Measurements from ENCODE around the gene SLC26A3.
A peak's percentile ranks its signal among the peaks of the same experiment; 100 is the strongest.

Gene SLC26A3

DNA sequence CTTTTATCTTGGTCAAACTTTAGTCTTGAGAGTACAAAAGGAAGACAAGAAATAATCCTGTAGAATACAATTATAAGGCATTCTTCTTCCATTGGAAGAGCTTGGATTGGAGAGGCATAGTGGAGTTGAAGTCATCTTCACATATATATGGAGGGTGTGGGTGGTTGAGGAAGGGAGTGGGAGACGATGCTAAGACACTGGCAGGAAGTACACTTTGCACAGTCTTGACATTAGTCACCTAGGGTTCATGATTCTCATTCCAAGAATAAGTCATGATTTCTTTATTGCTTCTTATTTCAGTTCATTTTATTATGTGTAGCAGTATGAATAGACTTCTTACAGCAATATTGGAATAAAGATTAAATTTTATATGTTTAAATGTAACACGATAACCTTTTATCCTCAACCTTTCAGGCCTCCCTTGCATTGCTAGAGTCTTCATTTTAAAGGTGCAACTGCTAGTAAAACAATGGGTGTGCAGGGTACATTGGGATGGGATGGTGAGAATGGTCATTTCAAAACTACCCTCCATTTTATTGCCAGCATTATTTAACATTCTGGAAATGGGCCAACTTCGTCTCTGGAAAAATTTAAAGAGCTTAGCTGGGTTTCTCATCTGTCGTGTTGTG lies 12.3 kb upstream of the SLC26A3 start:
- DNase-seq: no peak

DNA sequence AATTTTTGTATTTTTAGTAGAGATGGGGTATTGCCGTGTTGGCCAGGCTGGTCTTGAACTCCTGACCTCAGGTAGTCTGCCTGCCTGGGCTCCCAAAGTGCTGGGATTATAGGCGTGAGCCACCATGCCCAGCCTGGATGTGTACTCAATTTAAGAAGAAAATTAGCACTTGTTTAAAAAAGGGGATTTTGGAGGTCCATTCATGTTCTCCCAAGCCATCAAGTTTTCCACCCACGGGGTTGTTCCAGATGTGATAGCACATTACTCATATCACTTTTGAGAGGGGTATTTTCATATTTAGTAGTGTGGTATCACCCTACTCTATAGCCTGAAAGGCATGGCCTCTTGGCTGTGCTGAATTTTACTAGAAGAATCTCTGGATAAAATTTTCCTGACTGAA lies 10.5 kb upstream of the SLC26A3 start:
- DNase-seq: no peak

GRCh38 chr7:107811934-107812333 lies 8.9 kb upstream of the SLC26A3 start:
- no peak for DNase-seq

DNA sequence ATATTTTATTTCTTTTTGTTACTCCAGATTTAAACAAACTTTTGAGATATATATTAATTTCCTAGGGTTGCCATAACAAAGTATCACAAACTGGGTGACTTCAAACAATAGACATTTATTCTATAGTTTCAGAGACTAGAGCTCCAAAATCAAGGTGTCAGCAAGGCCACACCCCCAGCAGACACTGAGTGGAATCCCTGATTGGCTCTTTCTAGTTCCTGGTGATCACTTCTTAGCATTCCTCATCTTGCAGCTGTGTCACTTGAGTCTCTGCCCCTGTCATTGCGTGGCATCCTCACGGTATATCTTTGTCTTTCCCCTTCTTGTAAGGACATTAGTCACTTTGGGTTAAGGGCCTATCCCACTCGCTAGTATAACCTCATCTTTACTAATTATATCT lies 7.6 kb upstream of the SLC26A3 start:
- no peak for DNase-seq

- no peak for DNase-seq
Measured at GRCh38 chr7:107809179-107809578, 6.2 kb upstream of the SLC26A3 start.

- DNase-seq: no peak
Measured at GRCh38 chr7:107799647-107800264, 3.3 kb downstream of the SLC26A3 start.

DNA sequence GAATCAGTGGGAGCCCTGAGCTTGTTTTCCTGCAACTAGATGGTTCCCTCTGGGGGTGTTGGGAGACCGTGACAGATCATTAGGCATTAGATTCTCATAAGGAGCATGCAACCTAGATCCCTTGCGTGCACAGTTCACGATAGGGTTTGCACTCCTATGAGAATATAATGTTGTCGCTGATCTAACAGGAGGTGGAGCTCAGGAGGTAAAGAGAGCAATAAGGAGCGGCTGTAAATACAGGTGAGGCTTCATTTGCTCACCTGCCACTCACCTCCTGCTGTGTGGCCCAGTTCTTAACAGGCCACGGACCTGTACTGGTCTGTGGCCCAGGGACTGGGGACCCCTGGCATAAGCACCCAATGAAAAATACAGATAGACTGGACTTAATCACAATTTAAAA lies 10.7 kb downstream of the SLC26A3 start:
- no peak for DNase-seq

- DNase-seq: no peak
Measured at GRCh38 chr7:107789647-107790046, 13.4 kb downstream of the SLC26A3 start.

DNA sequence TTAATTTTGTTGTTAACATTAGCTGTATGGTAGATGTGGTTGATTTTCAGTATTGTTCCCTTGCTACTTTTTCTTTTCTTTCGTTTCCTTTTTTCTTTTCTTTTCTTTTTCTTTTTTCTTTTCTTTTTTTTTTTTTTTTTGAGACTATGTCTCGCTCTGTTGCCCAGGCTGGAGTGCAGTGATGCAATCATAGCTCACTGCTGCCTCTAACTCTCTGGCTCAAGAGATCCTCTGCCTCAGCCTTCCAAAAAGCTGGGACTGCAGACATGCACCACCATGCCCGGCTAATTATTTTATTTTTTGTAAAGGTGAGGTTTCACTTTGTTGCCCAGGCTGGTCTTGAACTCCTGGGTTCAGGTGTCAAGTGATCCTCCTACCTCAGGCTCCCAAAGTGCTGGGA lies 14.4 kb downstream of the SLC26A3 start:
- DNase-seq: no peak

GRCh38 chr7:107788216-107788615 lies 14.8 kb downstream of the SLC26A3 start:
- DNase-seq: no peak

DNA sequence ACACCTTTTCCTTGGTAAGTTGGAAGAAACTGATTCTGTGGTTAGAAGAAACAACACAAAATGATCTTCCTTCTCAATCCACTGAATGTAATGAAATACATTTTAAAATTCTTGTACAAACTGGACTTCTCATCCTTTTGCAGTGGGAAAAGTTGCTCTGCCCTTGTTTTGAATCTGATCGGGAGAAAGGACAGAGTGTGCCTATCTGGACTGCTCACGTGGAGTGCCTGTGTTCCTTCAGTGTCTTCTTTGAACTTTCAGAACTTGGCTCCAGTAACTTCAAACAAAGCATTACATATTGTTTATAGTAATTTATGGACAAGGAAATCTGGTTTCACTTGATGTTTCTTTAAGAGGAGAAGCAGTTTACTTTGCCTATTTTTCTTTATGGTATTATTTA lies 17.1 kb downstream of the SLC26A3 start:
- DNase-seq: no peak

- no peak for DNase-seq
Measured at GRCh38 chr7:107785170-107785569, 17.9 kb downstream of the SLC26A3 start.

DNA sequence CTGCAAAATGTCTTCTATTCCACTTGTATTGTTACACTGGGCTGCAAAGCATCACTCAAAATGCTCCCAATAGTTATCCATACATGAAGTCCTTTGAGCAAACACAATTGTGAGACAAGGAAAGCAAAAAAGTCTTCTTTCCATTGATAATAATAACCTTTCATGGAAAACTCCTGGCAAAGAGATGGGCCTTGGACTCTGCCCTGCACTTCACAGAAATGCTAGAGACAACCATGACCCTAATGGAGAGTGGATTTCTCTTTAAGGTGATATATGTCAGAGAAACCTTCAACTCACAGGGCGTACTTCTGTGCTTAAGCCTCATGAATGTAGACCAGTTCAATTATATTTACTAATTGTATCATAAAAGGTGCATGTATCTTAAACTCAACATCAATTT lies 19.4 kb downstream of the SLC26A3 start:
- DNase-seq: no peak

- no peak for DNase-seq
Measured at GRCh38 chr7:107782374-107782773, 20.6 kb downstream of the SLC26A3 start.

DNA sequence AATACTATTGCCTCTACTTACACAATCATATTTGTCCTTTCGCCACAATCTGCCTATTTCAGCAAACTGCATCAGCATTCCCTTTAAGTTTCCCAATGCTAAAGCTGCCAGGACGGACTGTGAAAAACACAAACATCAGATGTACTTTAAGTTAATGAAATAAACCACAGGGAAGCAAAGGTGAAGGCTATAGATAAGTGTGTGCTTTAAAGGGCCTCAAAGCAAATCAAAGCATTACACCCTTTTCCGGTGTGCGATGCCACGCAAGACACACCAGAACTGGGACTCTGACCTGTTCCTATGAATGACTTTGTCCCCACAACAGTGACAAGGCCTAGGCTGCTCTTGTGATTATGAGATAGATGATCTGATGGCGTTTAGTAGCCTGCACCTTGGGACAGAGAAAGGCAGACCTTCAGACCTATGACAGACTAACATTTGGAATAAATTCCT lies 23.4 kb downstream of the SLC26A3 start:
- DNase-seq: no peak

- DNase-seq: no peak
Measured at GRCh38 chr7:107778283-107778682, 24.7 kb downstream of the SLC26A3 start.

DNA sequence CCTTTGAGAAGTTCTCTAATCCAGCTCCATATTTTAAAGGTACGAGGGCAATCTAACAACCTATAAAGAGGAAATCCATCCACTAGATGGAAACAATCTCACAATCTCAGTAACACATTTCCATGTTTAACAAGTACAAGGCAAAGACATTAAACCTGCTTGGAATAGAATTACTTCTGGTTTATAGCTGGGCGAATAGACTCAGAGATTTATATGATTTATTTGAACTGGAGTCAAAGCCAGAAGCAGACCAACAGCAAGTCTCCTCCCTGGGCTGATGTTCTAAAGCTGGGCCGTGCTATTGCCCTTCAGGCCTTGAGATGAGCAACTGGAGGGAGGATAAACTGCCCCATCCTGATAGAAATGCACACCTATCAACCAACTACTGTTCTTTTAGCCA lies 25.3 kb downstream of the SLC26A3 start:
- no peak for DNase-seq

GRCh38 chr7:107773027-107773426 lies 30.0 kb downstream of the SLC26A3 start:
- DNase-seq: no peak

DNA sequence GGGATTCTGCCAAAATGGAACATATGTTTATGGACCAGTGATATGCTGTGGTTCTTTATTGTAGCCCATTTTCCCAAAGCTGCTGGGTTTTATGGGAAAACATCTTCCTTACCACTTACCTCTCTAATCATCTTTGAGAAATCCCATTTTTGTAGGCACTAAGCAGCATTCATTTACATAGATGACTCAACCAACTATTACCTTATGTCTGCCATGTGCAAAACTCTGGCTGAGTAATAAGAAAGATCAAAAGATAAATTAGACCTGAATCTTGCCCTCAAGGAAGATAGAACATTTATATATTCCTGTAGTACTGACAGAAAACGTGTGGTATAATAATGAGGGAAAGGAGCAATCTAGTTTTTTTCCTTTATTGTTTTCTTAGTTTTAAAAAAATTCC lies 34.8 kb downstream of the SLC26A3 start:
- no peak for DNase-seq

- no peak for DNase-seq
Measured at GRCh38 chr7:107767391-107767790, 35.6 kb downstream of the SLC26A3 start.

- DNase-seq: no peak
Measured at GRCh38 chr7:107758667-107759066, 44.4 kb downstream of the SLC26A3 start.

DNA sequence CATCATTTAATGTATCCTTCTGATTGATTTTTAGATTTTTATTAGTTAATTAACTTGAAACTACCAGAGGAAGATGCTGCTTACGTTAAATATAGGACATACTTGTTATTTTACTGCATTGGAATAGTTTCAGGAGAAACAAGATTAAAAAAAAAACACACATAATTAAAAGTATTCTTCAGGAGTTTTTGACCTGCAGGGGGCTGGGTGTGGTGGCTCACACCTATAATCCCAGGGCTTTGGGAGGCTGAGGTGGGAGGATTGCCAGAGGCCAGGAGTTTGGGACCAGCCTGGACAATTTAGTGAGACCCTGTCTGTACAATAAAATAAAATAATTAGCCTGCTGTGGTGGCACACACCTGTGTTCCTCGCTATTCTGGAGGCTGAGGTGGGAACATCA lies 48.4 kb downstream of the SLC26A3 start:
- no peak for DNase-seq

- no peak for DNase-seq
Measured at GRCh38 chr7:107751113-107751512, 51.9 kb downstream of the SLC26A3 start.

DNA sequence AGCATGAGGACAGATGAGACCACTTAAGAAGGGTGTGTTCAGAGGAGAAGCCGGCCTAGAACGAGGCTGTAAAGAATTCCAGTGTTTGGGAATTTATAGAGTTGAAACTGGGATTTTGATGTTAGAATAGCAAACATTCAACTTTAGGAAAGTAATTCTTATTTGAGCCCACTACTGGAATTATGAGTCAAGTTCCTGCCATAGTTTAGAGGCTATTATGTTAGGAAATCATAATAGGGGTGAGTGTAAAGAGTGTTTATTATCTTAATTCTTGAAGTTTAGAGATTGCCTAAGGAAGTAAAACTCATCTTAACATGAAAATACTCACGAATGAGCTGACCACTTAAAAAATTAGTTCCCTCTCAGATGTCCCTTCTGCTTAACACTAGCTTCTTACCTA lies 57.0 kb downstream of the SLC26A3 start:
- no peak for DNase-seq

DNA sequence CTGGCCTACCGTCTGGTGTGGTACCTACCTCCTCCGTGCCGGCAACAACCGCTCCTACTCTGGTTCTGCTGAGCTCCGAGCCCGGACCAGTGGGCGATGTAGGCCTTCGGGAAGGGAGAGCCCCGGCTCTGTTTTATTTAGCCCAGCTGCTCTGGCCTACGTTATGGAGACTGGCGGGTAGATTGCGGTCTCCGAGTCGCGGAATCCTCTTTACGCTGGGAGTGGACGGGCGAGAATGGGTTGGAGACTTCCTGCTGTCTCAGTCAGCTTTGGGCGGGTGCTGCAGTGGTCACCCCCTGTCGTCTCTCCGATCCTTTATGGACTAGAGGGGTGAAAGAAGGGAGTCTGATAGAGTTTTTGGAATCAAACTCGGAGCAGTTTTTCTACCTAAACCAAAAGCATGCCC lies 58.7 kb downstream of the SLC26A3 start:
- peak; percentile 46 for DNase-seq

All from NCI-H774 (cell line).